Colon (tissue), 2 donors: ENCODE data around the gene TCF4.

ENCODE experiments used
- FAIRE-seq: peaks from 2 replicates; lab custom pipeline; 2012; peaks lifted over from hg19 to GRCh38; lab: Jason Lieb, UNC
- donor health status: control.
- donor health status: control.

The TCF4 gene

GRCh38 chr18:55585920-55586561 lies 2.0 kb downstream of the TCF4 start:
- FAIRE-seq, result no peak

- no peak for FAIRE-seq
Observed at GRCh38 chr18:55585065-55585919, 2.7 kb downstream of the TCF4 start.

DNA sequence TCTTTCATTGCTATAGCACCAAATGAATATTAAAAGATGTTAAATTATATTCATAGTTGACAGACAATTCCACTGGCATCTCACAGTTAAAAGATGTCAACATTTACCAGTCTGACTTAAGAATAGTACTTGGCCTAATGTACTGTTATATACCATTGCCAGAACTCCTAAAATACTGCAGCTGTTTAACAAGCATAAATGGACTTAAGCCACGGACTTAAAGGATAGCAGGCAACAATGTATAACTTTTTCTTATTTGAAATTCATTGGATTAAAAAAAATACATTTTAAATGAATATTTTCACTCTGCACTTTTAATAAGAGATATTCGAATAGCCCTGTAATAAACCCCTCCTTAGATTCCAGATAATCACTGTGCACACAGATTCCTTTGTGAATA lies 3.8 kb downstream of the TCF4 start:
- FAIRE-seq, result no peak

- FAIRE-seq, result no peak
Observed at GRCh38 chr18:55582325-55582724, 5.7 kb downstream of the TCF4 start.

DNA sequence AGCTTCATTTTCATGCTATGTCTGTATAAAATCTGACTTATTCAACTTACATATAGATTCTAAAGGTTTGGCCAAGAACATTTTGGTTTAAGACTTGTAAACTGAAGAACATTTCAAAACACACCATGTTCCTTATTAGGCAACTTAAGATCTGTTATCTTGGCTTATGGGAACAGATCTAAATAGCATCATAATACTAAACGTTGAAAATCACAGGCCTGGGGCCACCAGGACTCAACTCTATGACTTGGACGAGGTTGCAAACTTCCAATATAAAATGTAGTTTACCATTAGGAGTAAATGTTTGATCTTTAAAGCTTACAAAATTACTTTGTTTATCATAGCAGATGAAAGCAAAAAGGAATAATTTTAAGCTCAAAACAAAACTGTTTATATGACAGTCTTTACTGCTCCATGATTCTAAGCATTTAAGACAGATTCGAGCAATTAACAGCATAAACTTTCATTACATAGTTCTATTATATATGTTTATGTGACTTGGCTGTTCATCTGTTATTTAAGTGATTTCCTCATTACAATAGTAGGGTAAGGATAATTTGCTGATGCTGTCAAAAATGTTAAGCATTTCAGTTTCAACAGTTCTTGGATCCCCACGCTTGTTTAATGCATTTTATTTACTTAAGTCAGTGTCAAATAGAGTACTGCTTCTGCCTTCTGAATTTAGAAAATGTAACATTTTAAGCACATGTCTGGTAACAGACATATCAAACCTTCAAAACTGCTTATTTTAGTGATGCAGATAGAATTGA lies 8.3 kb downstream of the TCF4 start:
- FAIRE-seq, result no peak

DNA sequence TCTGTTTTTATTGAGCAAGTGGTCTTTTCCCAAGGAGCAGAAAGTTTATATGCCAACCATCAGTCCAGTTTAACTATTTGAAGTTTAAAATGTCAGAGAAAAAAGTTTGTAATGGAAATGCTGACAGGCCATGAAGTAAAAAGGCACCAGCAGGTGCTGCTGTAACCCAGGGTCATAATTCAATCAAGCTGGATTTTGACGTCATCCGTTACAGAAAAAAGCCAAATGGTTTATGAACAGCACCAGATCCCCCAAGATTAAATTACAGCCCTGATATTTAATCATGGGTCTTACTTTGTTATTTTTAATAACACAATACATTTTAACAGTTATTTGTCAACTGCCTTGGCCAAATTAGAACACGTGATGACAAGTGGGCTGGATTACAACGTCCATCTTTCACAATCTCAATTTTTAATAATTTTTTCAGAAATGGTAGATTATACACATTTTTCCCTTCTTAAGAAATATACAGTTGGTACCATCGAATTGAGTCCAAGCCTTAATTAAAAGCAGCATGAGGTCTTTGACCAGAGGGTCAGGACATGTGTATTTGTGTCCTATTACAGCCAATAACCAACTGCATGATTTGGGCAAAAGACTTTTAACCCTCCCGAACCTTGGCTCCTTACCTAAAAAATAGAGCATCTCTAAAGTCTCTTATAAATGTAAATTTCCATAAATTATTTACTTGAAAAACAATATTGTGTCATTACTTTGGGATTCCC lies 10.0 kb downstream of the TCF4 start:
- FAIRE-seq, result no peak

DNA sequence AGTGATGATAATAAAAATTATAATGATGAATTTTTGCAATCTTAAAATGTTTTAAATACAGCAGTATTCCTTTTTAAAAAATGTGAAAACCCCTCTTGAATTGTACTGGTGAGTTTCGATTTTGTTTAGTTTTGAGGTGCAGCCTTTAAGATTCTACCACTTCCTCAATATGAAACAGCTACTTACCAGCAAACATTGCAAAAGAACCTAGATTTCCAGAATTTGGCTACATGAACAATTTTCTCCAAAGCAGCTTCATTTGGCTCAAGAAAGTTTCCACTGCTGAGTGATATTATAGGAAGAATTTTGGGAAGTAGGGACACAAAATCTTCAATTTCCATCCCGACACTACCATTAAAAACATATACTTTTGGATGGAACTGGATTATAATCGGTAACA lies 12.0 kb downstream of the TCF4 start:
- no peak for FAIRE-seq

DNA sequence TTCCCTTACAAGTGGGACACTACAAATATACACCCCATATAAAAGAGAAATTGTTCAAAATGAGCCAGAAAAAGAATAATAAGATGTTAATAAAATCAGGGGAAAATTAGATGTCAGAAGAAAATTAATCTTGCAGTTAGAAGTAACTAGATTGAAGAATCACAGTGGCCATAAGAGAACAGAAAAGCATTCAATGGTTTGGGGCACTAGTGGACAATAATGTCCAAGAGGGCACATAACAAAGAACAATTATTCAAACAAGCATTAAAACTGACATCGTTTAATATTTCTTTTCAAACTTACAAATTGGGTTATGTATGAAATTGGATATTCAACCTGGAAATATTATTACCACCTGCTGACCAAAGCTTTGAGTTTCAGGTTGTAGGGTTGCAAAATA lies 12.9 kb downstream of the TCF4 start:
- no peak for FAIRE-seq

- no peak for FAIRE-seq
Observed at GRCh38 chr18:55573386-55573785, 14.6 kb downstream of the TCF4 start.

DNA sequence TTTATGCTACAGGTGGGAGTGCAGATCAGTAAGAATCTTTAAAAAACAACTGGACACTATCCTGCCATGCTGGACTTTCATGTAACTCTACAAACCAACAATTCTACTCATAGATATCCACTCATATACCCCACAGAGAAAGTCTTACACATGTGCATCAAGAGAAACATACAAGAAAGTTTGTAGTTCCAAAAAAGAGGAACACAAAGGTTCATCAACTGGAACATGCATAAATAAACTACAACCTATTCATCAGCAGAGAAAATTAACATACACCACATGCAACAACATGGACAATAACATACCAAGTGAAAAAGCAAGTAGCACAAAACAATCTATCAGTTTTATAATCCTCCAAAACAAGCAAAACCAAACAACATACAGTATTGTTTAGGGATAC lies 17.0 kb downstream of the TCF4 start:
- FAIRE-seq, result no peak

- no peak for FAIRE-seq
Observed at GRCh38 chr18:55566456-55566935, 21.5 kb downstream of the TCF4 start.

DNA sequence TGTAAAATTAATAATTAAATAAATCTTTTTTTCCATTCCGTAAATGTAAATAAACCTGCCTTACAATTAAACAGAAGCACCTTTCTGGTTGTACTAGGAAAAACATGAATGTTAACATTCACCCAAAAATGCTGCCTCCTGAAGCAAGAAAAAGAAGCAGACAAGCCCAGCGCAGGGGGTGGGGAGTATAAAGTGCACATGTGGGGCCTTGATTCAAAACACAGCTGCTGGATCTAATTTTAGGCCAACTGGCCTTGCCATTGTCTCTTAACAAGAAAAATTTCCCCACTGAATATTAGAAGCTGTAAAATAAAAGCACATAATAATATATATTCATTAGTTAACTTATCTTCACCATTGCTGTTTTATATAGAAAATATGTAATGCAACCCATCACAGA lies 28.3 kb downstream of the TCF4 start:
- no peak for FAIRE-seq

GRCh38 chr18:55557211-55557610 lies 30.8 kb downstream of the TCF4 start:
- no peak for FAIRE-seq

- FAIRE-seq, result no peak
Observed at GRCh38 chr18:55555395-55556027, 32.5 kb downstream of the TCF4 start.

- FAIRE-seq, result no peak
Observed at GRCh38 chr18:55552526-55553189, 35.3 kb downstream of the TCF4 start.

GRCh38 chr18:55551227-55551626 lies 36.8 kb downstream of the TCF4 start:
- FAIRE-seq, result no peak

DNA sequence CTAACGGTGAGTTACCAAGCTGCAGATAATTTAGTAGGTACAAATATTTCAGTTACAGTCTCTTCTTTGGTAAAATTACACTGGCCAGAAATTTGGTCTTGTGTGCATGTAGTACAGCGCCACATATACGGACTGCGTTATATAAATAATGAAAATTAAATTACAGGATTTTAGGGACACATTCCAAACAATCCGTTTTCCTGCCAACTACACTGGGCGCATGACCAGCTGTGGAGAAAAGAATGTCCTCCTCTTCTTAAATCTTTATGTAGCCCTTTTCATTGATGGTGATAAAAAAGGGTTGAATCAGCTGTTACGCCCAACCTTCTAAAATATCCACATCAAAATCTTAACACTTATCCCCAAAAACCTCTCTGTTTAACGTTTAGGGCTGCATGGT lies 37.5 kb downstream of the TCF4 start:
- FAIRE-seq, result no peak

DNA sequence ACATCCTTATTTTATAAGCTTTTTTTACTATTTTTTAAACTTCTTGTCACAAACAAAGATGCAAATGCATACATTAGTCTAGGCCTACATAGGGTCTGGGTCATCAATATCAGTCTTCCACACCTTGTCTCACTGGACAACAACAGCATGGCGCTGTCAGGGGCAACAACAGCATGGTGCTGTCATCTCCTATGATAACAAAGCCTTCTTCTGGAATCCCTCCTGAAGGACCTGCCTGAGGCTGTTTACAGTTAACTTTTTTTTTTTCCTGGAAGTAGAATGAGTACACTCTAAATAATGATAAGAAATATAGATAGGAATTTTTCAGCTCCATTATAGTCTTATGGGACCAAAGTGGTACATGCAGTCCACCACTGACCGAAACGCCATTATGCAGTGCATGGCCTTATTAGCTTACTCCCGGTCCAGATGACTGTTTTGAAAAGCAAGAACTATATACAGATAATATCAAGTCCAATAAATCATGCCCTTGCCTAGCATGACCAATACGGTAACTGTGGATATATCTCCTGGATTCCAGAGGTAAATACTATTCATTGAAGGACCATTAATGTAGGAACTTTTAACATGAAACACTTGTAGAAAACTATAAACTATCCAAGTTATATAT lies 38.4 kb downstream of the TCF4 start:
- FAIRE-seq, result no peak

DNA sequence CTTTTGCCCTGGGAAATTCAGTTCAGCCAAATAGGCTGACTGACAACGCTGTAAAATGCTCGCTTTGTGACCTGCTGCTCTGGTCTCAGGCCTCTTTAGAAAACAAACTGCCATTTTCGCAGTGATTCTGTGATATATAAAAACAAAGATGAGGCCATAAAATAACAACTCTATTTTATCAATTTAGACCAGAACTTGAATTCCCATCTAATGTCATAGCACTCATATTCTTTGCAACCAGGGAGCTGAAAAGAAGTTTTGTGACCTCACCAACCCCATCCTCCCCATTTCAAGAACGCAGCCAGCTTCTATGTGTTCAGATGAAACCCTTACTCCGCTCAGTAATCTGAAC lies 40.3 kb downstream of the TCF4 start:
- FAIRE-seq, result no peak

GRCh38 chr18:55546851-55547704 lies 40.9 kb downstream of the TCF4 start:
- no peak for FAIRE-seq
